HG02623 (cell line): ENCODE measurements around the gene SLMAP.
"Not testable (repeated sequence)": the region's sequence is repeated elsewhere in the genome, so short reads cannot be mapped to it uniquely, and the experiment has no call there.

ENCODE experiments used
- ATAC-seq: cut with Tn5 transposase; IDR thresholded peaks from one replicate; pipeline ENCODE4 v1.9.1; 2021; ENCODE audit warnings: moderate library complexity; ENCODE audit not compliant: unreplicated experiment

Gene SLMAP

DNA sequence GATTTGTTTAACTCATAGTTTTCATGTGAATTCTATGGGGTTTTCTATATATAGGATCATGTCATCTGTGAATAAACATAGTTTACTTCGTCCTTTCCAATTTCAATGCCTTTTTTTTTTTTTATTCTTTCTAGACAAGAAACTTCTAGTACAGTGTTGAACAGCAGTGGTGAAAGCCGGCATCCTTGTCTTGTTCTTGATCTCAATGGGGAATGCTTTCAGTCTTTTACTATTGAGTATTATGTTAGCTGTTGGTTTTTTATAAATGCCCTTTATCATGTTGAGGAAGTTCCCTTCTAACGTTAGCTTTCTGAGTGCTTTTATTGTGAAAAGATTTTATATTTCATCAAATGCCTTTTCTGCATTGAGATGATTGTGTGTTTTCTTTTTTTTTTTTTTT is 69.0 kb downstream of the SLMAP start:
- no peak for ATAC-seq

DNA sequence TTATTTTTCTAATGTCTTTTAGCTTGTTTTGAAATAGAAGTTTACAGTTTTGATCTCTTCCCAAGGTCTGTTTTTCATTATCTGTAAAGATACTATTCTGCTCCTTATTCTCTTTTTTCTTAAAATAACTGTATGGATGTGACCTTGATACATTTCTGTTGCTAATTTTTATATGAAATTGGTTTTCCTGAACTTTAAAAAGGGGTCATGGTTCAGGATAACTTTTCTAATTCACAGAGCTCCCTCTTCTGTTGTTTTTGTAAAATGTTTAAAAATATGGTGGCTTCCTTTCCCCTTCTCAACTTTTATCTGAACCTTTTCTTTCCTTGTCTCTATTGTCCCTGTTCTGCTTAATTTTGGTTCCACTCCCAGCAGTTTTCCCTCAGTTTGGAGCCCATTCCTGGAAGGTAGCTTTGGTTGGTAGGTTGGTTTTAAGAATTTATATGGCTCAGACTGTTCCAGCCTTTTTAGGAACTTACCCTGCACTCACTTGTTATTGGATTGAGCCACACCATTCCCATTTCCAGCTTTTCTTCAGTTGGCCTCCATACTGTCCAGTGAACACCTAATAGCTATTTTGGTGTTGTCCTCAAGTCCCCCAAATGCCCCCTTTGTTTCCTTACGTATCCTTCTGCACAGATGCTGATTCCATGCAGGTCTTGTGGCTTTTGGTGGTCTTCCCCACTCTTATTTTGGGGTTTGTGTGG is 70.3 kb downstream of the SLMAP start:
- no peak for ATAC-seq

DNA sequence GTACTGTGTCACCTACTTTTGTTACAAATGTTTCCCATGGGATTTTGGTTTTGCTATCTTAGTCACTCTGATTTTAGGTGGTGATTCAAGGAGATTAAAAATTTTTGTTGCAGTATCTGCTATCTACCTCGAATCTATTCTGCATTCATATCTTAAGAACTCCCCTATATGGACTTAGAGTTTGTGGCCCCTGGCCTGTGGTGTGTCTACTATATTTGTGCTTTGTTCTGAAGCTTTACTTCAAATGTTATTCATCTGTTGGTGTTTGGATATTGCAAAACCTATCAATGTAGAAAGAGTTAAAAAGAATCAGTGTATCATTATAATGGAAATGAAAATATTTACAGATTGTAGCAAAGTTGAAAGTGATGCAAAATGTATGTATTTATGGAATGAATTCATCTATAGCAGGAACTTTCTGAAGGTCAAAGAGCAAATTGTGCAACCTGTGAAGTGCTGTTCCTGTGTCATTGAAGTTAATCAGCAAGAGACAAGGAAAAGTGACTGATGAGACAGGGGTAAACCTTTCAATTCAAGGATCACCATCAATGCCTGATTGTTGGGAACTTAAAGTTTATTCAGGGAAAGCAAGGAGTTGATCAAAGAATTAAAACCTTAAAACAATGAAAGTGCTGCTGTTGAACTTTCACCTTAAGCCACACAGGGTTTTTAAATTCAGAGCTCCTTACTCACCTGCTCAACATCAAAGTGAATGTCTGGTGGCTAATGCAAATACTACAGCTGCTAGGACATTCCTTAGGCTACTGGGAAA is 71.0 kb downstream of the SLMAP start:
- ATAC-seq: no peak

DNA sequence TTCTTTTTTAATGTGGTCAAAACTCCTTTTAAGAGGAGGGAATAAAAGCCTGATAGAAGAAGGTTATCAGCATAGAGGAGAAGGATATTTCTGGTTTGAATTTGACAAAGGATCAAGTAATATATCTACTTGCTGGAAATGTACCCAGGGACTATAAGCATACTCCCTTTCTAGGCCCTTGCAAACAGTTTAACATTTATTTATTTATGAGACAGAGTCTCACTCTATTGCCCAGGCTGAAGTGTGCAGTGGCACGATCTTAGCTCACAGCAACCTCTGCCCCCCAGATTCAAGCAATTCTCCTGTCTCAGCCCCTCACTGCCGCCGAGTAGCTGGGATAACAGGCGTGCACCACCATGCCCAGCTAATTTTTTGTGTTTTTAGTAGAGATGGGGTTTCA is 71.6 kb downstream of the SLMAP start:
- no peak for ATAC-seq

DNA sequence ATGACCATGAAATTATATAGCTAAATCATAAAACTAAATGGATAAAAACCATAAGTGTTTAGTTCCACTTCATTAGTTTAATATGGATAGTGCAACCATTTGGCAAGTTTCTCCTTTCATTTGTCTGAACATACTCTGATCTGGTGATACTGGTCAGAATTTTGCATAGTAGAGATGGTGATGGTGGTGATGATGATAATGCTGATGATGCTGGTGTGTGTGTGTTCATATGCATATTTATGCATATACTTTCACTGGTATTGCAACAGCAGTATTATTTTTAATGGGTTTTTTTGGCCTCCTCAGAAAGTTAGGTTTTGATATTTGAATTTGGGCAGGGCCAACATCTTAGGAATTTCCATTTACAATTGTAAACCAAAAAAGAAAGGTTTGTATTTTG is 76.4 kb downstream of the SLMAP start:
- no peak for ATAC-seq

DNA sequence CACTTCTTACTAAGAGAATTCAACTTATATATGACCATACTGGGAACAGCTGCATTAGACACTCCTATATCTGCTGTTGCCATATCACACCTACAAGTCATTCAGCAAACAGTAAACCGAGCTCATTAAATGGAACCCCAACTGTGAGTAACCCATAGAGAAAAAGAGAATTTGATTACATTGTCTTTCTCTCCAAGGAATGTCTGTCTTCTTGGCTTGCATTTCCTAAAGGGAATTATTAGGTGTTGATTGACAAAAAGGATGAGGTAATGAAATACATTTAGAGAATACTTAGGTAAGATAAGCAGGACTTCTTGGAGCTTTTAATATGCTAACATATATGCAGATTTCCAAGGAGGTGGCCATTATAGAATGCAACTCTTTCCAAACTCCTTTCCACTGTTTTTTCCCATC is 76.8 kb downstream of the SLMAP start:
- no peak for ATAC-seq

DNA sequence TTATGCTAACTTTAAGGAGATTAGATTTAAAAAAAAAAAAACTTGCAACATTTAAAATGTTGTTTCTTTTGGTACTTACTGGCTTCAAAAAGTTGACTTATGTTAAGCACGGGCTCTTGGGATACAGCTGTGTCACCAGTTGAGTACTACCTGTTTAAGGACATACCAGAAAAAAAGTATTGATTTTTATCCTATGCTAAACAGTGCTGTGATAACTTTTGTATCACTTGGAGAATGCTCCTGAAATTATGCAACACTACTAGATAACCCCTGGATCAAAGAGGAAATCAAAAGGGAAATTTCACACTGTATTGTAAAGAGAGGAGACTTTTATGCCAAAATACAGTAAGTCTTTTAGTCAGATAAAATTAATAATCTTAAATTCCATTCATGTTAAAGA is 77.7 kb downstream of the SLMAP start:
- no peak for ATAC-seq

DNA sequence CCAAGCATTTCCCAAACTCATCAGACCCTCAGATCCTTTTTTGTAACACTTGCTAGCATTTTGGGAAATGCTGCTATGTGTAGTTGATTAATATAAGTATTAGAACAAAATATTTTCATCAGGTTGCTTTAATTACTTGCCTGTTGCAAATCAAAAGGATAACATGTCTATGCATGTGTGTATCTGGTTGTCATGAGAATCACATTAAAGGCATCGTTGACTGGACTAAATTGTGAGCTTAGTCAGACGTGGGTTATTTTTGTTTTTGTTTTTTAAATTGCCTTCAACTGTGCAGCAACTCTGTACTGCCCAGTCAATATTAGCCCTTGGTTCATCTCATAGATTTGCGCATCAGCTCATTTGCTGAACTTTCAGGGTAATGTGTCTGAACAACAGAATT is 81.6 kb downstream of the SLMAP start:
- no peak for ATAC-seq

DNA sequence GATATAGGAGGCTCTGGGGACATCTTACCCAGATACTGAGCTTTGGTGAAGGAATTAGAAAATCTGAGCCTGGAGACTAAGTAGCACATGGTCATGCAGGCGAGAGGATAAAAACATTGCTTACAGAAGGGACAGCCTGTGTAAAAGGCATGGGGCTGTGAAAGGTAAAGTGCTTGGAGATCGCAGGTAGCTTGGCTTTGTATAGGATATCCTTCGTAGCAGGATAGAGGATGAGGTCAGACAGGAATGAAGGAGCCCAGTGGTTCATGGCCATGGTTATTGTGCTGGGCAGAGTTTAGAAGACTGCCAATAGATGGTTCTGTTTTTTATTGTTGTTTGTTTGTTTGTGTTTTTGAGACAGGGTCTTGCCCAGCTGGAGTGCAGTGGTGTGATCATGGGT is 82.5 kb downstream of the SLMAP start:
- ATAC-seq: no peak

DNA sequence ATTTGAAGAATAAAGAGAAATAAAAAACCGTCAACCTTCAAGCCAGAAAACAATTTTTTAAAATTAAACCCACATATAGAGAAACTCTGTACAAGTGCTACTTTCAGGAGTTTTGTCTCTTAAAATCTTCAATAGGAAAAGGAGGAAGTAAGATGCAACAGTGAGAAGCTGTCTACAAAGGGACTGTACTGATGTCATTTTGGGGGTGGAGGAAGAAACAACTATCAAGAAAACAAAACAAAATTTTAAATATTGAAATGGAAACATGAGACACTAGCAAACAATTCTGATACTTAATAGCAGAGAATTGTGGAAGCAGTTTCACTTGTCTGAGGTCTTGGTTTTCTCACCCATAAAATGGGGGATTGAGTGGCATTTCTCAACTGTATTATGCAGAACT is 84.4 kb downstream of the SLMAP start:
- ATAC-seq: no peak

DNA sequence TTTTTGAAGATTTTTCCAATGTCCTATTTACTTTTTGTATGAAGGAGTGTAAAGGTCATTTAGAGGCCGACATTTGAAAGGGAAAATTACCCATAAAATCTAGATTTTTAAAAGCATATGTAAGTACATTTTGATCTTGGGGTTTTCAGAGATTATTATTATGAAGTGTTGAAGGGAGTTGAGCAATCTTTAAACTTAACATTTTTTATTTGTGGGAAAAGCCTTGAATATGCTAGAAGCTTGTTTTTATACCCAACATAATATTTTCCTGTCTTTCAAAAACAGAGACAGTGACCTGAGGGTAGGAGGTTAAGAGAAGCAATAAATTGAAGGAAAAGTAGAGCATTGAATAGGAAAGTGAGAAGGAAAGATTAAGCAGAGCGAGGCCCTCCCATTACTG is 85.7 kb downstream of the SLMAP start:
- no peak for ATAC-seq

DNA sequence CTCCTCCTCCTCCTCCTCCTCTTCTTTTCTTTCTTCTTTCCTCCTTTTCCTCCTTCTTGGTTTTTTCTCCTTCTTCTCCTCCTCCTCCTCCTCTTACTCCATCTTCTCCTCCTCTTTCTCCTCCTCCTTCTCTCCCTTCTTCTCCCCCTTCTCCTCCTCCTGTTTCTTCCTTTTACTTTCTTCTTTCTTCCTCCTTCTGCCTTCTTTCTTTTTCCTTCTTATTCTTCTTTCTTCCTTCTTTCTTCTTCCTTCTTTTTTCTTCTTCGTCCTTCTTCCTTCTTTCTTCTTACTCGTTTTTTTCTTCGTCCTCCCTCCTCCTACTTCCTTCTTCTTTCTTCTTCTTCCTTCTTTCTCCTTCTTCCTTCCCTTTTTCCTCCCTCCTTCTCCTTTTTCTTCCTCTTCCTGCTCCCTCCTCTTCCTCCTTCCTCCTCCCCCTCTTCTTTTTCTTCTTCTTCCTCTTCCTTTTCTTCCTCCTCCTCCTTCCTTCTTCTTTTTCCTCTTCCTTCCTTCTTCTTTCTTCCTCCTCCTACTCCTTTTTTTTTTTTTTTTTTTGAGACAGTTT is 92.1 kb downstream of the SLMAP start:
- ATAC-seq: no peak

DNA sequence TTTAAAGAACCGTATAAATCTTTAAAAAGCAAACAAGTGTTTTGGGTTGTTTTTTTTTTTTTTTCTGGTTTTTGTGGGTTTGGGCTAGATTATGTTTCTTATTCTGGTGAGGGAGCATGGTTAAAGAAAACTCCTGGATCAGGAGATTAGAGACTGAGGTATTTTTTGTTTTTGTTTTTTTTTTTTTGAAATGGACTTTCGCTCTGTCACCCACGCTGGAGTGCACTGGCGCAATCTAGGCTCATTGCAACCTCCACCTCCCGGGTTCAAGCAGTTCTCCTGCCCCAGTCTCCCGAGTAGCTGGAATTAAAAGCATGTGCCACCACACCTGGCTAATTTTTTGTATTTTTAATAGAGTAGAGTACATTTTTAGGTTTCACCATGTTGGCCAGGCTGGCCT is 95.2 kb downstream of the SLMAP start:
- ATAC-seq: no peak

DNA sequence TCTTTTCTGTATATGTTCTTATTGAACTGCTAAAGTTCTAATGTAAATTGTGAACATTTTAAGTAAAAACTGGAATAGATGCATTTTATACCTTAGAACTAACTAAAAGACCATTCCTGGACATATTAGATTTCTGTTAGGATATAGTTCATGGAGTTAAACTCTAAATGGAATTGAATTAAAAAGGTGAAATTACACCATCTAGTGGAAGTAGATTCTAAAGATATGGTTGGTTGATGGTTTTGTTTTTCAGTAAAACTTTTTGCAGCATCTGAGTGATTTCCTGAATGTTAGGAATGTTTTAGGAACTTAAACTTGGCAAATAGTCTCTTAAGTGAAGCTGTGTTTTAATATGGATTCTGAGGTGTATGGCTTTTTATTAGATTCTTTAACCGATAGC is 96.8 kb downstream of the SLMAP start:
- no peak for ATAC-seq

DNA sequence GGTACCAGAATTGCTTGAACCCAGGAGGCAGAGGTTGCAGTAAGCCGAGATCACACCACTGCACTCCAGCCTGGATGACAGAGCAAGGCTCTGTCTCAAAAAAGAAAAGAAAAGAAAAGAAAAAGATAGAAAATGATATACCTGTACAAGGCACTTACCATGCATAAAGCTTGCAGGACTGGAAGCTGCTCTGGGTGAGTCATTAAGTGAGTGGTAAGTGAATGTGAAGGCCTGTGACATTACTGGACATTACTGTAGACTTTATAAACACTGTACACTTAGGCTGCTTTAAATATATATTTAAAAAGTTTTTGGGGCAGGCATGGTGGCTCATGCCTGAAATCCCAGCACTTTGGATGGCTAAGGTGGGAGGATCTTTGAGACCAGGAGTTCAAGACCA is 99.2 kb downstream of the SLMAP start:
- ATAC-seq: no peak

DNA sequence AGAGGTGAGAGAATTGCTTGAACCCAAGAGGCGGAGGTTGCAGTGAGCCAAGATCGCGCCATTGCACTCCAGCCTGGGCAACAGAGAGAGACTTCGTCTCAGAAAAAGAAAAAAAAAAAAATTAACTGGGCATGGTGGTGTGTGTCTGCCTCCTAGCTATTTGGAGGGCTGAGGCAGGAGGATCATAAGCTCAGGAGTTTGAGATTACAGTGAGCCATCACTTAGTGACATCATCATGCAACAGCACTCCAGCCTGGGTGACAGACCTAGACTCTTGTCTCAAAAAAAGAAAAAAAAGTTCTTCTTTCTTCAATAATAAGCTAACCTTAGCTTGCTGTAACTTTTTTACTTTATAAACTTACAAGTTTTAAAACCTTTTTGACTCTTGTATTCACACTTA is 99.8 kb downstream of the SLMAP start:
- no peak for ATAC-seq

DNA sequence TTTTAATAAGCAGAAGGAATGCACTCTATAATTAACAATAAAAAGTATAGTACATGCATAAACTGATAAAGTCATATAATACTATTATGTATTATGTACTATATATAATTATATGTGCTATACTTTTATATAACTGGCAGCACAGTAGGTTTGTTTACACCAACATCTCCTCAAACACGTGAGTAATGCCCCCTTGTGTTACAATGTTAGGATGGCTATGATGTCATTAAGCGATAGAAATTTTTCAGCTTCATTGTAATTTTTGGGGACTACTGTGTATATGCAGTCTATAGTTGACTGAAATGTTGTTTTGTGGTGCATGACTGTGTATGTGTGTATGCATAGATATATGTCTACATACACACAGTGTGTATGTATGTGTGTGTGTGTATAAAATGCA is 100.6 kb downstream of the SLMAP start:
- no peak for ATAC-seq

DNA sequence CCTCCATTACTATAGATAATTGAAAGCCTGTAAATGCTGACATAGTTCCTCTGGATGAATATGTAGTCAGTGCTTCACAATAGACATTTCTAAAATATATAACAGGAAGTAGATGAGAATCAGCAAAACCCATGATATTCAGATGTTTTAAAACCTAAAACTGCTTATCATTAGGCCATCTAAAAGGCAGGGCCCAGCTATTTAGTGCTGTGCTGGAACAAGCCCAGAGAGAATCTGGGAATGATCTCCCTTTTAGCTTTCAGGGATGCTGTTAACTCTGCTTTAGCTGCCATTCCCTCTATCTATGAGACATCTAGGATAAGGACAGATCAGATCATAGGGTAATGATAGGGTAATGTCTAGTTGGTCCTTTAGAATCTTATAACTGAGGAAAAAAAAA is 106.8 kb downstream of the SLMAP start:
- ATAC-seq: no peak

DNA sequence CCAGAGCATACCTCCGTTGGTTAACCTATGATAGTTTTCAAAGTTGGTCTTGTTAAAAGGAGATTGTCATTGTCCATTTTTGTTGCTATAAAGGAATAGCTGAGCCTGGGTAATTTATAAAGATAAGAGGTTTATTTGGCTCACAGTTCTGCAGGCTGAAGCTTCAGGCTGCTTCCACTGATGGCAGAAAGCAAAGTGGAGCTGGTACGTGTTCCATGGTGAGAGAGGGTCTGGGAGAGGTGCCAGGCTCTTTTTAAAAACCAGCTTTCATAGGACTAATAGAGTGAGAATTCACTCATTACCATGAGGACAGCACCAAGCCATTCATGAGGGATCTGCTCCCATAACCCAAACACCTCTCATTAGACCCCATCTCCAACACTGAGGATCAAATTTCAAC is 107.3 kb downstream of the SLMAP start:
- no peak for ATAC-seq

DNA sequence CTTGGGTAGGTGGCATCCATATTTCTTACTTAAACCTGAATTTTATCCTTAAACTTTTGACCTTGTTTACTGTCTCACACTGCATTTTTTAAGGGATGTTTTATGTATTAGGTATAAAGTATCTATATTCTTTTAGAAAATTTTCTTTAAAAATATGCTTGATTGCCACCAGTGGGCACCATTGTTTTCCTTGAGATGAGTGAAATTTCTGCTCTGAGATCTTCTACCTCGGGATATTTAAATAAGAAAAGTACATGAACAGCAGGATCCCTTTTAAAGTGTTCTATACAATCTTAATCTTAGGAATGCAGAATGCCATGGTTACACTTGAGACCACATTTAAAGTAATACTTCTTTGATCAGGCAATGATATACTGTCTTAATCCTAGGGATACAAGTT is 108.7 kb downstream of the SLMAP start:
- no peak for ATAC-seq

DNA sequence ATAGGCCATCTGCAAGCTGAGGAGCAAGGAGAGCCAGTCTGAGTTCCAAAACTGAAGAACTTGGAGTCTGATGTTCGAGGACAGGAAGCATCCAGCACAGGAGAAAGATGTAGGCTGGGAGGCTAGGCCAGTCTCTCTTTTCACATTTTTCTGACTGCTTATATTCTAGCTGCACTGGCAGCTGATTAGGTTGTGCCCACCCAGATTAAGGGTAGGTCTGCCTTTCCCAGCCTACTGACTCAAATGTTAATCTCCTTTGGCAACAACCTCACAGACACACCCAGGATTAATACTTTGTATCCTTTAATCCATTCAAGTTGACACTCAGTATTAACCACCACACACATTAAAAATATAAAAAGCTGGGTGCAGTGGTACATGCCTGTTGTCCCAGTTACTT is 113.0 kb downstream of the SLMAP start:
- ATAC-seq: not testable (repeated sequence)

DNA sequence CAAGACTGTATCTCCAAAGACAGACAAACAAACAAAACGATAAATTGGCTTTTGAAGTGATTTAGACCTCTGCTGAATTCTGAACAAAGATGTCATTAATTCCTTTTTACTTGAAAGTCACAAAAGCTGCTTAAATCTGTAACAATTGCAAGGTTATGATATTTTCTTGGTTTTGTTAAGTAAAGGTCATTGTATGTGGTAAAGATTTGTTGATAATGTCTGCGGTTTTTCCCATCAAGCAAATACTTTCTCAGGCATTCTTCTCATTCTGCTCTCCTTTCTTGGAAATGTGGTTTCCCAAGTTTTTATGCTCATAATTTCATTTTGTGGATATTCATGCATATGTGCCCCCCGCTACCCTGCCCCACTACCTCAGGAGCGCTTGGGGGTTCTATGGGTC is 116.5 kb downstream of the SLMAP start:
- ATAC-seq: no peak
